Neural cell (in vitro differentiated cells): ENCODE results near the gene USH1C. TPM values are rescaled to one million over a fixed set of nuclear protein-coding genes. Genes with fewer than 3 reads are reported as not detected.

Source experiments
- H2AFZ ChIP-seq: fragments of 200-600, 300-800 bp; sonication (generic), shearing (Covaris generic); 2 replicates; pipeline ENCODE4 v1.6.0; 2014; ENCODE audit warnings: low read depth, mild to moderate bottlenecking, antibody characterized with exemption, low read length, moderate library complexity
- H3F3A ChIP-seq: fragments of 200-600 bp; shearing (Covaris generic); 2 replicates; pipeline ENCODE4 v1.6.1; 2016; ENCODE audit warnings: mild to moderate bottlenecking, moderate library complexity, mixed read lengths, antibody characterized with exemption, low read length; ENCODE audit not compliant: insufficient read depth, poor library complexity, severe bottlenecking
- H3K27ac ChIP-seq: fragments of 200-600, 300-800 bp; sonication (generic), shearing (Covaris generic); 2 replicates; pipeline ENCODE4 v1.5.1; 2014; ENCODE audit warnings: mild to moderate bottlenecking, low read length, moderate library complexity
- H3K27me3 ChIP-seq: fragments of 300-800, 200-600 bp; sonication (generic), shearing (Covaris generic); 2 replicates; pipeline ENCODE4 v1.6.0; 2014; ENCODE audit warnings: mild to moderate bottlenecking, low read depth, low read length, moderate library complexity; ENCODE audit not compliant: insufficient read depth
- H3K36me3 ChIP-seq: fragments of 300-800, 200-600 bp; sonication (generic), shearing (Covaris generic); 2 replicates; pipeline ENCODE4 v1.5.1; 2014; ENCODE audit warnings: mild to moderate bottlenecking, antibody characterized with exemption, low read length, moderate library complexity; ENCODE audit not compliant: insufficient read depth
- H3K4me2 ChIP-seq: fragments of 300-800, 200-600 bp; sonication (generic), shearing (Covaris generic); 2 replicates; pipeline ENCODE4 v1.6.0; 2014; ENCODE audit warnings: mild to moderate bottlenecking, low read length
- H3K4me3 ChIP-seq: fragments of 300-800, 200-600 bp; sonication (generic), shearing (Covaris generic); 2 replicates; pipeline ENCODE4 v1.5.1; 2014; ENCODE audit warnings: mild to moderate bottlenecking, low read length, moderate library complexity
- H3K79me2 ChIP-seq: fragments of 200-600 bp; shearing (Covaris generic); replicated peaks from 2 replicates; pipeline ENCODE4 v1.6.0; 2014; ENCODE audit warnings: mild to moderate bottlenecking, low read length, moderate library complexity; ENCODE audit not compliant: insufficient read depth
- H3K9ac ChIP-seq: fragments of 300-800, 200-600 bp; sonication (generic), shearing (Covaris generic); 2 replicates; pipeline ENCODE4 v1.6.1; 2016; ENCODE audit warnings: mild to moderate bottlenecking, low read length, mixed read lengths
- H3K9me2 ChIP-seq: fragments of 200-600 bp; shearing (Covaris generic); 2 replicates; pipeline ENCODE4 v1.6.1; 2016; ENCODE audit warnings: mild to moderate bottlenecking, low read length, mixed read lengths; ENCODE audit not compliant: insufficient read depth
- H3K9me3 ChIP-seq: fragments of 200-600, 300-800 bp; sonication (generic), shearing (Covaris generic); 2 replicates; pipeline ENCODE4 v1.6.1; 2016; ENCODE audit warnings: mild to moderate bottlenecking, mixed run types, low read length, moderate library complexity, mixed read lengths
- H4K20me1 ChIP-seq: fragments of 200-600 bp; shearing (Covaris generic); 2 replicates; pipeline ENCODE4 v1.6.1; 2016; ENCODE audit warnings: mild to moderate bottlenecking, mixed run types; ENCODE audit not compliant: insufficient read depth
- EP300 ChIP-seq: fragments of 450-650 bp; conservative IDR thresholded peaks from 2 replicates; pipeline ENCODE4 v1.6.1; 2014; ENCODE audit warnings: antibody characterized with exemption, mild to moderate bottlenecking, moderate library complexity; ENCODE audit not compliant: poor library complexity, severe bottlenecking
- EZH2 ChIP-seq: fragments of 200-600, 300-800 bp; shearing (Covaris generic), sonication (generic); IDR thresholded peaks from 2 replicates; pipeline ENCODE4 v1.6.1; 2014; ENCODE audit warnings: antibody characterized with exemption, low read length, borderline replicate concordance, mild to moderate bottlenecking; ENCODE audit not compliant: insufficient read depth, poor library complexity, severe bottlenecking
- MXI1 ChIP-seq: fragments of 450-650 bp; conservative IDR thresholded peaks from 2 replicates; pipeline ENCODE4 v1.6.1; 2014; ENCODE audit warnings: antibody characterized with exemption, mild to moderate bottlenecking; ENCODE audit not compliant: poor library complexity, severe bottlenecking
- POLR2AphosphoS5 ChIP-seq: IDR thresholded peaks from 2 replicates; pipeline ENCODE4 v1.6.1; 2012
- RAD21 ChIP-seq: fragments of 450-650 bp; conservative IDR thresholded peaks from 2 replicates; pipeline ENCODE4 v1.6.1; 2014; ENCODE audit warnings: antibody characterized with exemption, mild to moderate bottlenecking, moderate library complexity
- SMC3 ChIP-seq: fragments of 450-650 bp; conservative IDR thresholded peaks from 2 replicates; pipeline ENCODE4 v1.6.1; 2014; ENCODE audit warnings: antibody characterized with exemption, mild to moderate bottlenecking, moderate library complexity; ENCODE audit not compliant: poor library complexity
- TAF1 ChIP-seq: IDR thresholded peaks from 2 replicates; pipeline ENCODE4 v1.6.1; 2012; ENCODE audit warnings: low read depth
- polyA plus RNA-seq: library from polyadenylated mRNA; depleted of rRNA; stranded (reverse); fragments of >200 nt; gene quantifications from 2 replicates; pipeline ENCODE4 v1.2.3, GENCODE V29; 2014
- TF ChIP-seq, protein P1 (sequence below): fragments of 450-650 bp; IDR thresholded peaks from 2 replicates; pipeline ENCODE4 v1.5.1; 2014; ENCODE audit warnings: antibody characterized with exemption, mild to moderate bottlenecking, moderate library complexity; ENCODE audit not compliant: poor library complexity, severe bottlenecking
- TF ChIP-seq, protein P2 (sequence below): IDR thresholded peaks from 2 replicates; pipeline ENCODE4 v1.6.1; 2012; ENCODE audit warnings: borderline replicate concordance

USH1C gene
- polyA plus RNA-seq, 1 donor from 2014 or later = 0.67 TPM

DNA sequence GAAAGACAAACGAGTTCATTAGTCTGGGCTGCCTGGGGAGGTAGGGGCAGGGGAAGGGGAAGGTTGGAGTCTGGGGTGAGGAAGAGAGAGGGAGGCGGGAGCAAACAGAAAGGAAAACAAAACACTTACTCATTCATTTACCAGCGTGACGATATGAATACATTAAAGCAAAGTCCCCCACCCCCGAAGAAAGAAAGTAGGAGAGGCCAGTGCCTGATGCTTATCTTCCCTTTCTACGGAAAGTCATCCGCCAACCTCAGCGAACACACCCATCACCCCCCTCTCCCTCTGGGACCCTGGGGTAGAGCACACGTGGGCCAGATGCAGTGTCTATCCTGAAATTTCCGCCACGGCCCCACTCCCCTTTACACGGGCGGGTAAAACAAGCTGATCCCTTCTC lies 81.3 kb downstream of the USH1C start:
- Histone ChIP-seq H3K9me3 (no peaks in the 10 kb centered on the region), H3K4me3 (no peak overlapping the region), H3K9me2 (no peaks in the 10 kb centered on the region), H3K36me3 (no peaks in the 10 kb centered on the region), H3K9ac (no peak overlapping the region), H3K27ac (no peak overlapping the region), H3K79me2 (no peaks in the 10 kb centered on the region), H3F3A (no peaks in the 10 kb centered on the region), H3K4me2 (no peak overlapping the region), H4K20me1 (no peaks in the 10 kb centered on the region), H2AFZ (no peak overlapping the region), H3K27me3 (no peaks in the 10 kb centered on the region)
- TF ChIP-seq, protein P1, sequence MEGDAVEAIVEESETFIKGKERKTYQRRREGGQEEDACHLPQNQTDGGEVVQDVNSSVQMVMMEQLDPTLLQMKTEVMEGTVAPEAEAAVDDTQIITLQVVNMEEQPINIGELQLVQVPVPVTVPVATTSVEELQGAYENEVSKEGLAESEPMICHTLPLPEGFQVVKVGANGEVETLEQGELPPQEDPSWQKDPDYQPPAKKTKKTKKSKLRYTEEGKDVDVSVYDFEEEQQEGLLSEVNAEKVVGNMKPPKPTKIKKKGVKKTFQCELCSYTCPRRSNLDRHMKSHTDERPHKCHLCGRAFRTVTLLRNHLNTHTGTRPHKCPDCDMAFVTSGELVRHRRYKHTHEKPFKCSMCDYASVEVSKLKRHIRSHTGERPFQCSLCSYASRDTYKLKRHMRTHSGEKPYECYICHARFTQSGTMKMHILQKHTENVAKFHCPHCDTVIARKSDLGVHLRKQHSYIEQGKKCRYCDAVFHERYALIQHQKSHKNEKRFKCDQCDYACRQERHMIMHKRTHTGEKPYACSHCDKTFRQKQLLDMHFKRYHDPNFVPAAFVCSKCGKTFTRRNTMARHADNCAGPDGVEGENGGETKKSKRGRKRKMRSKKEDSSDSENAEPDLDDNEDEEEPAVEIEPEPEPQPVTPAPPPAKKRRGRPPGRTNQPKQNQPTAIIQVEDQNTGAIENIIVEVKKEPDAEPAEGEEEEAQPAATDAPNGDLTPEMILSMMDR = no peak
- TF ChIP-seq EZH2 (no peak), TAF1 (no peak), POLR2AphosphoS5 (no peak), RAD21 (no peak), EP300 (no peak), SMC3 (no peak)
- TF ChIP-seq, protein P2, sequence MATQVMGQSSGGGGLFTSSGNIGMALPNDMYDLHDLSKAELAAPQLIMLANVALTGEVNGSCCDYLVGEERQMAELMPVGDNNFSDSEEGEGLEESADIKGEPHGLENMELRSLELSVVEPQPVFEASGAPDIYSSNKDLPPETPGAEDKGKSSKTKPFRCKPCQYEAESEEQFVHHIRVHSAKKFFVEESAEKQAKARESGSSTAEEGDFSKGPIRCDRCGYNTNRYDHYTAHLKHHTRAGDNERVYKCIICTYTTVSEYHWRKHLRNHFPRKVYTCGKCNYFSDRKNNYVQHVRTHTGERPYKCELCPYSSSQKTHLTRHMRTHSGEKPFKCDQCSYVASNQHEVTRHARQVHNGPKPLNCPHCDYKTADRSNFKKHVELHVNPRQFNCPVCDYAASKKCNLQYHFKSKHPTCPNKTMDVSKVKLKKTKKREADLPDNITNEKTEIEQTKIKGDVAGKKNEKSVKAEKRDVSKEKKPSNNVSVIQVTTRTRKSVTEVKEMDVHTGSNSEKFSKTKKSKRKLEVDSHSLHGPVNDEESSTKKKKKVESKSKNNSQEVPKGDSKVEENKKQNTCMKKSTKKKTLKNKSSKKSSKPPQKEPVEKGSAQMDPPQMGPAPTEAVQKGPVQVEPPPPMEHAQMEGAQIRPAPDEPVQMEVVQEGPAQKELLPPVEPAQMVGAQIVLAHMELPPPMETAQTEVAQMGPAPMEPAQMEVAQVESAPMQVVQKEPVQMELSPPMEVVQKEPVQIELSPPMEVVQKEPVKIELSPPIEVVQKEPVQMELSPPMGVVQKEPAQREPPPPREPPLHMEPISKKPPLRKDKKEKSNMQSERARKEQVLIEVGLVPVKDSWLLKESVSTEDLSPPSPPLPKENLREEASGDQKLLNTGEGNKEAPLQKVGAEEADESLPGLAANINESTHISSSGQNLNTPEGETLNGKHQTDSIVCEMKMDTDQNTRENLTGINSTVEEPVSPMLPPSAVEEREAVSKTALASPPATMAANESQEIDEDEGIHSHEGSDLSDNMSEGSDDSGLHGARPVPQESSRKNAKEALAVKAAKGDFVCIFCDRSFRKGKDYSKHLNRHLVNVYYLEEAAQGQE = no peak

GRCh38 chr11:17460406-17460805 lies 83.8 kb downstream of the USH1C start:
- Histone ChIP-seq H3F3A (no peaks in the 10 kb centered on the region), H3K9me3 (no peaks in the 10 kb centered on the region), H3K4me2 (no peak overlapping the region), H3K9me2 (no peaks in the 10 kb centered on the region), H2AFZ (no peak overlapping the region), H3K27me3 (no peaks in the 10 kb centered on the region), H3K27ac (no peak overlapping the region), H3K4me3 (no peak overlapping the region), H3K36me3 (no peaks in the 10 kb centered on the region), H3K9ac (no peak overlapping the region), H4K20me1 (no peaks in the 10 kb centered on the region), H3K79me2 (no peaks in the 10 kb centered on the region)
- TF ChIP-seq EZH2 = no peak
- no peak for TF ChIP-seq MXI1
- no peak for TF ChIP-seq SMC3
- no peak for TF ChIP-seq EP300
- TF ChIP-seq, protein P1 = no peak
- TF ChIP-seq, protein P2 = no peak
- TF ChIP-seq RAD21 = no peak
- no peak for TF ChIP-seq TAF1
